GM23248 (cell line): ENCODE data around the gene SNCA.

Source experiments
- EZH2 ChIP-seq: fragments of 200-600 bp; sonication (generic); IDR thresholded peaks from 2 replicates; pipeline ENCODE4 v1.6.1; 2018; ENCODE audit warnings: antibody characterized with exemption, mild to moderate bottlenecking; ENCODE audit not compliant: insufficient read depth, poor library complexity, severe bottlenecking
- EZH2phosphoT487 ChIP-seq: fragments of 200-600 bp; sonication (generic); IDR thresholded peaks from 2 replicates; pipeline ENCODE4 v1.6.1; 2018; ENCODE audit warnings: antibody characterized with exemption, moderate library complexity, mild to moderate bottlenecking, low read depth; ENCODE audit not compliant: insufficient read depth

DNA sequence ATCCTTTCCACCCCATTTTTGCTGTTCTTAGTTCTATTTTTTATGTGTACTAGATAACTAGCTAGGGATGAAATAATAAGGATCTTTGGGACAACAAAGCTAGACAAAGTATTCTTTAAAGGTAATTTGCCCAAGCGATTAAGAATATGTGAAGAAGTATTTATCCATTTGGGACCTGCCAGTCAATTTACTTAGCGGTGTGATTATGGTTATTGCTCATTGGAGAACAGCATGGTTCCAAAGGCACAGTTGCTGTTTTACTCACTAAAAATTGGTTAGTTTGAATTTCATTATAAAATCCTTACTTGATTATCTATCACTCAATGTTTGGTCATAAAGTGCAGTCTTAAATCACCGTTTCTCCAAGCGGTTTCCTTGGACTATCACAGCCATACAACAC, 124.1 kb downstream of the SNCA start:
- TF ChIP-seq EZH2phosphoT487 (no peak), EZH2 (no peak)
